ENCODE measurements around the gene FIZ1. TPM values are rescaled to one million over a fixed set of nuclear protein-coding genes. Genes with fewer than 3 reads are reported as not detected.

FIZ1 gene
- total and polyA plus RNA-seq, 12 donors = 9.3 to 18.8 (median 13.5) TPM

DNA sequence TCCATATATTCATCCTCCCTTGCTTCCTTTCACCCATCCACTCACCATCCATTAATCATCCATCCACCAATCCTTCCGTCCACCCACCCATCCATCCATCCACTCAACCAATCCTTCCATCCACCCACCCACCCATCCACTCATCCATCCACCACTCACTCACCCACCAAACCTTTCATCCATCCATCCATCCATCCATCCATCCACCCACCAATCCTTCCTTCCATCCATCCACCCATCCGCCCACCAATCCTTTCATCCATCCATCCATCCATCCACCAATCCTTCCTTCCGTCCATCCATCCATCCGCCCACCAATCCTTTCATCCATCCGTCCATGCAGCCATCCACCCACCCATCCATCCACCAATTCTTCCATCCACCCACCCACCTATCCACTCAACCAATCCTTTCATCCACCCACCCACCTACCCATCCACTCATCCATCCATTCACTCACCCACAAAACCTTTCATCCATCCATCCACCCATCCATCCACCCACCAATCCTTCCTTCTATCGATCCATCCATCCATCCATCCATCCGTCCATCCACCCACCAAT lies 56.9 kb downstream of the FIZ1 start:
- no peak for DNase-seq
- TF ChIP-seq, protein P1, sequence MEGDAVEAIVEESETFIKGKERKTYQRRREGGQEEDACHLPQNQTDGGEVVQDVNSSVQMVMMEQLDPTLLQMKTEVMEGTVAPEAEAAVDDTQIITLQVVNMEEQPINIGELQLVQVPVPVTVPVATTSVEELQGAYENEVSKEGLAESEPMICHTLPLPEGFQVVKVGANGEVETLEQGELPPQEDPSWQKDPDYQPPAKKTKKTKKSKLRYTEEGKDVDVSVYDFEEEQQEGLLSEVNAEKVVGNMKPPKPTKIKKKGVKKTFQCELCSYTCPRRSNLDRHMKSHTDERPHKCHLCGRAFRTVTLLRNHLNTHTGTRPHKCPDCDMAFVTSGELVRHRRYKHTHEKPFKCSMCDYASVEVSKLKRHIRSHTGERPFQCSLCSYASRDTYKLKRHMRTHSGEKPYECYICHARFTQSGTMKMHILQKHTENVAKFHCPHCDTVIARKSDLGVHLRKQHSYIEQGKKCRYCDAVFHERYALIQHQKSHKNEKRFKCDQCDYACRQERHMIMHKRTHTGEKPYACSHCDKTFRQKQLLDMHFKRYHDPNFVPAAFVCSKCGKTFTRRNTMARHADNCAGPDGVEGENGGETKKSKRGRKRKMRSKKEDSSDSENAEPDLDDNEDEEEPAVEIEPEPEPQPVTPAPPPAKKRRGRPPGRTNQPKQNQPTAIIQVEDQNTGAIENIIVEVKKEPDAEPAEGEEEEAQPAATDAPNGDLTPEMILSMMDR (IDR thresholded peaks at IDR 0.05) = no peak
- H3K9me3 ChIP-seq = no peaks in the 10 kb centered on the region
- H3K27me3 ChIP-seq = no peaks in the 10 kb centered on the region
- peaks cover 12 to 27% (median 24%) of the 10 kb centered on the region in 9 donors for H3K4me1 ChIP-seq
- no peak for ATAC-seq
- 90 to 96% methylated on average over 7 of the region's 7 CpGs for WGBS, 2 donors
- intact Hi-C loops (cut with DNase I) = loop anchor here in 1 of 10 donors (5.0 kb wide), 1 partner anchor 1580 kb away; the partner anchor contains the start of gene CACNG8
- no peak overlapping the region for H3K4me3 ChIP-seq
- H3K36me3 ChIP-seq = no peaks in the 10 kb centered on the region
- no peak overlapping the region for H3K27ac ChIP-seq

Other genes starting within 250 kb of the FIZ1 start
- not detected for gene COX6B2, start 244.8 kb downstream of the FIZ1 start, total RNA-seq
- not detected for gene COX6B2, start 244.8 kb downstream of the FIZ1 start, polyA plus RNA-seq
- gene GARIN5B, start 236.3 kb downstream of the FIZ1 start, total RNA-seq = not detected
- gene GARIN5B, start 236.3 kb downstream of the FIZ1 start, polyA plus RNA-seq = not detected
- gene IL11, start 229.1 kb downstream of the FIZ1 start, total RNA-seq = not detected
- under 1 TPM; 0.30 to 0.37 TPM for gene IL11, start 229.1 kb downstream of the FIZ1 start, polyA plus RNA-seq
- gene TMEM190, start 222.7 kb downstream of the FIZ1 start, total RNA-seq = not detected
- not detected for gene TMEM190, start 222.7 kb downstream of the FIZ1 start, polyA plus RNA-seq
- gene TMEM238, start 215.2 kb downstream of the FIZ1 start, total RNA-seq = 1 to 10 TPM in 2 of 10 donors, under 1 TPM in 6, not detected in 2; 0.25 to 1.3 (median 0.49) TPM
- under 1 TPM in 1 of 2 donors, not detected in 1; 0.06 TPM for gene TMEM238, start 215.2 kb downstream of the FIZ1 start, polyA plus RNA-seq
- 1,000 to 10,000 TPM in 1 of 10 donors, 100 to 1,000 TPM in 9; 473 to 1,031 (median 577) TPM for gene RPL28, start 213.6 kb downstream of the FIZ1 start, total RNA-seq
- 1,000 to 10,000 TPM in 1 of 2 donors, 100 to 1,000 TPM in 1; 776 to 1,617 TPM for gene RPL28, start 213.6 kb downstream of the FIZ1 start, polyA plus RNA-seq
- 10 to 100 TPM; 25.0 to 42.1 (median 30.7) TPM for gene UBE2S, start 191.7 kb downstream of the FIZ1 start, total RNA-seq
- 10 to 100 TPM in 1 of 2 donors, 1 to 10 TPM in 1; 8.0 to 25.5 TPM for gene UBE2S, start 191.7 kb downstream of the FIZ1 start, polyA plus RNA-seq
- gene SHISA7, start 156.2 kb downstream of the FIZ1 start, total RNA-seq = not detected
- gene SHISA7, start 156.2 kb downstream of the FIZ1 start, polyA plus RNA-seq = under 1 TPM in 1 of 2 donors, not detected in 1; under 0.01 TPM
- 10 to 100 TPM; 42.5 to 69.8 (median 48.3) TPM for gene ISOC2, start 137.9 kb downstream of the FIZ1 start, total RNA-seq
- 100 to 1,000 TPM in 1 of 2 donors, 10 to 100 TPM in 1; 88.7 to 117 TPM for gene ISOC2, start 137.9 kb downstream of the FIZ1 start, polyA plus RNA-seq
- gene C19orf85, start 134.8 kb downstream of the FIZ1 start, total RNA-seq = not detected
- gene C19orf85, start 134.8 kb downstream of the FIZ1 start, polyA plus RNA-seq = not detected
- 1 to 10 TPM; 2.5 to 7.8 (median 4.3) TPM for gene ZNF628, start 122.9 kb downstream of the FIZ1 start, total RNA-seq
- gene ZNF628, start 122.9 kb downstream of the FIZ1 start, polyA plus RNA-seq = 1 to 10 TPM; 4.9 to 7.5 TPM
- gene NAT14, start 114.3 kb downstream of the FIZ1 start, total RNA-seq = 1 to 10 TPM; 5.8 to 9.9 (median 6.8) TPM
- gene NAT14, start 114.3 kb downstream of the FIZ1 start, polyA plus RNA-seq = 10 to 100 TPM in 1 of 2 donors, 1 to 10 TPM in 1; 9.0 to 16.4 TPM
- gene SSC5D, start 111.1 kb downstream of the FIZ1 start, total RNA-seq = 1 to 10 TPM; 2.0 to 6.5 (median 4.0) TPM
- 1 to 10 TPM in 1 of 2 donors, under 1 TPM in 1; 0.72 to 2.8 TPM for gene SSC5D, start 111.1 kb downstream of the FIZ1 start, polyA plus RNA-seq
- 10 to 100 TPM in 1 of 10 donors, 1 to 10 TPM in 9; 1.1 to 14.1 (median 2.0) TPM for gene SBK2, start 62.4 kb downstream of the FIZ1 start, total RNA-seq
- 1 to 10 TPM in 1 of 2 donors, under 1 TPM in 1; 0.39 to 9.4 TPM for gene SBK2, start 62.4 kb downstream of the FIZ1 start, polyA plus RNA-seq
- gene SBK3, start 54.0 kb downstream of the FIZ1 start, total RNA-seq = 10 to 100 TPM in 4 of 10 donors, 1 to 10 TPM in 6; 2.0 to 33.3 (median 7.3) TPM
- 10 to 100 TPM in 1 of 2 donors, 1 to 10 TPM in 1; 3.2 to 11.3 TPM for gene SBK3, start 54.0 kb downstream of the FIZ1 start, polyA plus RNA-seq
- gene ZNF579, start 18.7 kb downstream of the FIZ1 start, total RNA-seq = 10 to 100 TPM in 4 of 10 donors, 1 to 10 TPM in 6; 7.1 to 16.9 (median 9.6) TPM
- 10 to 100 TPM; 13.1 to 23.8 TPM for gene ZNF579, start 18.7 kb downstream of the FIZ1 start, polyA plus RNA-seq
- 10 to 100 TPM in 8 of 10 donors, 1 to 10 TPM in 2; 7.9 to 22.0 (median 12.9) TPM for gene ZNF524, start 771 bp upstream of the FIZ1 start, total RNA-seq
- gene ZNF524, start 771 bp upstream of the FIZ1 start, polyA plus RNA-seq = 10 to 100 TPM; 34.9 to 39.4 TPM
- 10 to 100 TPM; 11.8 to 20.0 (median 13.5) TPM for gene ZNF865, start 6.1 kb upstream of the FIZ1 start, total RNA-seq
- 10 to 100 TPM; 13.9 to 26.5 TPM for gene ZNF865, start 6.1 kb upstream of the FIZ1 start, polyA plus RNA-seq
- 10 to 100 TPM in 8 of 10 donors, 1 to 10 TPM in 2; 8.9 to 16.4 (median 12.2) TPM for gene ZNF784, start 25.0 kb upstream of the FIZ1 start, total RNA-seq
- 1 to 10 TPM; 6.4 to 9.9 TPM for gene ZNF784, start 25.0 kb upstream of the FIZ1 start, polyA plus RNA-seq
- gene ZNF580, start 41.5 kb upstream of the FIZ1 start, total RNA-seq = 10 to 100 TPM; 16.6 to 24.9 (median 21.1) TPM
- gene ZNF580, start 41.5 kb upstream of the FIZ1 start, polyA plus RNA-seq = 10 to 100 TPM; 16.5 to 29.9 TPM
- gene ZNF581, start 44.1 kb upstream of the FIZ1 start, total RNA-seq = 10 to 100 TPM in 1 of 10 donors, 1 to 10 TPM in 9; 4.0 to 15.6 (median 6.5) TPM
- 10 to 100 TPM in 1 of 2 donors, 1 to 10 TPM in 1; 5.6 to 10.8 TPM for gene ZNF581, start 44.1 kb upstream of the FIZ1 start, polyA plus RNA-seq
- 10 to 100 TPM; 12.1 to 20.0 (median 13.3) TPM for gene CCDC106, start 48.7 kb upstream of the FIZ1 start, total RNA-seq
- 10 to 100 TPM; 15.3 to 29.6 TPM for gene CCDC106, start 48.7 kb upstream of the FIZ1 start, polyA plus RNA-seq
- gene U2AF2, start 55.5 kb upstream of the FIZ1 start, total RNA-seq = 100 to 1,000 TPM in 1 of 10 donors, 10 to 100 TPM in 9; 64.1 to 100 (median 72.9) TPM
- gene U2AF2, start 55.5 kb upstream of the FIZ1 start, polyA plus RNA-seq = 10 to 100 TPM; 75.5 to 90.2 TPM
- gene EPN1, start 75.7 kb upstream of the FIZ1 start, total RNA-seq = 100 to 1,000 TPM; 127 to 305 (median 140) TPM
- gene EPN1, start 75.7 kb upstream of the FIZ1 start, polyA plus RNA-seq = 100 to 1,000 TPM; 134 to 140 TPM
- not detected for gene NLRP9, start 138.9 kb upstream of the FIZ1 start, total RNA-seq
- gene NLRP9, start 138.9 kb upstream of the FIZ1 start, polyA plus RNA-seq = not detected
- gene RFPL4A, start 159.6 kb upstream of the FIZ1 start, total RNA-seq = under 1 TPM in 1 of 10 donors, not detected in 9; 0.30 TPM
- gene RFPL4A, start 159.6 kb upstream of the FIZ1 start, polyA plus RNA-seq = not detected
- not detected for gene RFPL4AL1, start 169.6 kb upstream of the FIZ1 start, total RNA-seq
- gene RFPL4AL1, start 169.6 kb upstream of the FIZ1 start, polyA plus RNA-seq = not detected
- gene NLRP11, start 232.5 kb upstream of the FIZ1 start, total RNA-seq = not detected
- not detected for gene NLRP11, start 232.5 kb upstream of the FIZ1 start, polyA plus RNA-seq
- gene NLRP4, start 237.0 kb upstream of the FIZ1 start, total RNA-seq = not detected
- not detected for gene NLRP4, start 237.0 kb upstream of the FIZ1 start, polyA plus RNA-seq